ENCODE data around the gene TRIM38.
A peak's percentile ranks its signal among the peaks of the same experiment; 100 is the strongest.

TRIM38 gene

GRCh38 chr6:26026833-26027490 lies 64.4 kb downstream of the TRIM38 start:
- peak; percentile 79 for DNase-seq (ENCODE audit: low read depth)

GRCh38 chr6:26027491-26028211 lies 65.0 kb downstream of the TRIM38 start:
- DNase-seq (ENCODE audit: low read depth) = no peak

GRCh38 chr6:26028212-26028745 lies 65.7 kb downstream of the TRIM38 start:
- no peak for DNase-seq (ENCODE audit: low read depth)

GRCh38 chr6:26028746-26029569 lies 66.4 kb downstream of the TRIM38 start:
- DNase-seq (ENCODE audit: low read depth) = no peak

DNA sequence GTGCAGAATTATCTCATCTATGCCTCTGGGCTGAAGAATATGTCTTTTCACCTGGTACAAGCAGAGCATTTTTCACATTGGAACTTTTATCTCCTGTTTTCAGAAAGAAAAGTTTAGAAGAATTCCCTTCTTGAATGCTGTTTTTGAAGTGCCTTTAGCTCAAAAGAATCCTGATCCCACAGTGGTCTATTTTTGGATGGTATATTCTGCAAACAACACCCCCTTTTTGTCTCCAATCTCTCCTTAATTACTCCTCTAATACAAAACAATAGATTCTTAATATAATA lies 66.9 kb downstream of the TRIM38 start:
- DNase-seq (ENCODE audit: low read depth) = no peak

GRCh38 chr6:26029857-26030653 lies 67.5 kb downstream of the TRIM38 start:
- no peak for DNase-seq (ENCODE audit: low read depth)

- no peak for DNase-seq (ENCODE audit: low read depth)
These were observed 68.1 kb downstream of the TRIM38 start for GRCh38 chr6:26030716-26031115.

- DNase-seq (ENCODE audit: low read depth) = no peak
These were observed 68.6 kb downstream of the TRIM38 start for GRCh38 chr6:26031151-26031594.

DNA sequence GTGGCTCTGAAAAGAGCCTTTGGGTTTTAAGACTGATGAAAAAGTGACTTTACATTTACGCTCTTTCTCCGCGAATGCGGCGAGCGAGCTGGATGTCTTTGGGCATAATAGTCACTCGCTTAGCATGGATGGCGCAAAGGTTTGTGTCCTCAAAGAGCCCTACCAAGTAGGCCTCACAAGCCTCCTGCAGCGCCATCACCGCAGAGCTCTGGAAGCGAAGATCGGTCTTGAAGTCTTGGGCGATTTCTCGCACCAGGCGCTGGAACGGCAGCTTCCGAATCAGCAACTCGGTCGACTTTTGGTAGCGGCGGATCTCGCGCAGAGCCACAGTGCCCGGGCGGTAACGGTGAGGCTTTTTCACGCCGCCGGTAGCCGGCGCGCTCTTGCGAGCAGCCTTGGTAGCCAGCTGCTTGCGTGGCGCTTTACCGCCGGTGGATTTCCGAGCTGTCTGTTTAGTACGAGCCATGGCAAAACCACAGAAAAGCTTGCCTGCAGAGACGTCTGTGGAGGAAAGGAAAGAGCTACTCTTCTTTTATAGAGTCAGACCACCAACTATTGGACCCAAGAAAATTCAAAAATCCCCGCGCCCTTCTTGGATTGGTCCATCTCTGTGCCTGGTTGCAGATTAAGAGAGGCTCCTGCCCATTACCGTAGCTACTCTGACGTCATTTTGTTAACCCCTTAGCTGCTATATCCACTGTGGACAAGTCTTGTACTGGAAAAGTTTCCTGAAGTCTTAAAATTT lies 69.2 kb downstream of the TRIM38 start:
- peak; percentile 71 for DNase-seq (ENCODE audit: low read depth)

DNA sequence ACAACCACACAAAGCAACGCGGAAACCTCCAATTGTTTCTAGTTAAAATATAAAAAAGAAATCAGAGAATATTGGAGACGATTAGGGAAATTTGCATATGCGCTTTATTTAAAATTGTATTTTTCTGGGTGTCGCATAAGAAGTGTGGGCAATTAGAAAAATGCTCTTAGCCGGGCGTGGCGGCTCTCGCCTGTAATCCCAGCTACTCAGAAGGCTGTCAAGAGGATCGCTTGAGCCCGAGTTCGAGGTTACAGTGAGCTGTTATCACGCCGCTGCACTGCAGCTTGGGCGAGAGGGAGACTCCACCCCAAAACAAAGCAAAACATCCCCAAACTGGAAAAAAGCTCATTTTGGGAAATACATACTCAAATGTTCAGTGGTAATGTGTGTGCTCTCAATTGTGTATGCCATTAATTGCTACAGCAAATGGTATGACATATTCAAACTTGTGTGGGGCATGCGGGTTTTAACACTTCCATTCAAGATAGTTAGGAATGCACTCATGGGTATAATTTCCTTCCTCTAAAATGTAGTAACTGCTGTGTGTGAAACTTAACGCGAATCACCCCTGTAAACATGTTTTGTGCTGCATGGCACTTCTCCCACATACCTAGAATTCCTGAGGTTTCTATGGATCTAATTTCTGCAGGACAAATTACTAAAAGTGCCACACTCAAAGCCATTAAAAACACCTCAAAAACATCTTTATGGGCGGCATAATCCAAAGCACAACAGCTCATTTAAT lies 69.9 kb downstream of the TRIM38 start:
- no peak for DNase-seq (ENCODE audit: low read depth)

GRCh38 chr6:26033085-26033940 lies 70.7 kb downstream of the TRIM38 start:
- peak; percentile 50 for DNase-seq (ENCODE audit: low read depth)

- DNase-seq (ENCODE audit: low read depth) = no peak
These were observed 71.3 kb downstream of the TRIM38 start for GRCh38 chr6:26033941-26034354.

DNA sequence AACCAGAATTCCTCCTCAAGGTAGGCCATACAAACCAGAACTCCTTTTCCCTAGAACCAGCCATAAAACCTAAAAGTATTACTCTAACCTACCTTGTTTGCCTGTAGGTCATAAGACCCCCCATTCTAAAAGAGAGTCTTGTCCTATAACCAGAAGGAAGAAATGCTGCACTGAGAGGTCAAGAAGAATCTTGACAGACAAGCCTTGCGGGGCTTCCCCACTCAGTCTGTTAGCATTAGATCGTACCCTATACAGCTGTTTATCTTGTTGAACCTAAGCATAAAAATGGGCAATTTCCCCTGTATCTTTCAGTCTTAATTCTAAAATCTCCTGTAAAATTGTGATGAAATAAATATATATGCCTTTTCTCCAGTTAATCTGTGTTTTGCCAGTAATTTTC lies 72.3 kb downstream of the TRIM38 start:
- DNase-seq (ENCODE audit: low read depth) = no peak

Data from activated T-cell treated with anti-CD3 and anti-CD28 coated beads for 1 hour (primary cell).